ENCODE results near the gene PPP1R15B. TPM values are rescaled to one million over a fixed set of nuclear protein-coding genes. Genes with fewer than 3 reads are reported as not detected.
A peak's percentile ranks its signal among the peaks of the same experiment; 100 is the strongest.

PPP1R15B gene
- total RNA-seq, 4 donors from 2014 or later, result 44.4 to 53.2 (median 50.9) TPM

- peak; percentile 79 for ATAC-seq
- no peak overlapping the region for H3K4me3 ChIP-seq
These were observed 5.7 kb upstream of the PPP1R15B start for GRCh38 chr1:204417074-204417997.

DNA sequence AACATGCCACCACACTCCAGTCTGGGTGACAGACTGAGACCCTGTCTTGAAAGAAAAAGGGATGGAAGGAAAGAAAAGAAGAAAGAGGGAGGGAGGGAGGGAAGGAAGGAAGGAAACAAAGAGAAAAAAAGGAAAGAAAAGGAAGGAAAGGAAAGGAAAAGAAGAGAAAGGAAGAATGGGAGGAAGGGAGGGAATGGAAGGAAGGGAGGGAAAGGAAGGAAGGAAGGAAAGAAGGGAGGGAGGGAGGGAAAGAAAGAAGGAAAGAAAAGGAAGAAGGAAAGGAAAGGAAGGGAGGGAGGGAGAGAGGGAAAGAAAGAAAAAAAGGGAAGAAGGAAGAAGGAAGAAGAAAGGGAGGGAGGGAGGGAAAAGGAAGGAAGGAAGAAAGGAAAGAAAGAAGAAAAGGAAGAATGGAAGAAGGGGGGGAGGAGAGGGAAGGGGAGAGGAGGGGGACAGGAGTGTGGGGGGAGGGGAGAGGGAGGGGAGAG lies 5.0 kb upstream of the PPP1R15B start:
- no peak for ATAC-seq
- Histone ChIP-seq H3K27me3 (no peaks in the 10 kb centered on the region), H3K4me3 (no peak overlapping the region), H3K36me3 (peaks cover 0 to 6% of the 10 kb centered on the region in 2 donors), H3K9me3 (no peaks in the 10 kb centered on the region), H3K4me1 (peaks cover 3 to 49% (median 9%) of the 10 kb centered on the region in 3 donors), H3K27ac (peak overlapping the region; percentile 74 to 83 (median 80))
- no peak for TF ChIP-seq EP300 (IDR thresholded peaks at IDR 0.05)
- TF ChIP-seq, protein P1, sequence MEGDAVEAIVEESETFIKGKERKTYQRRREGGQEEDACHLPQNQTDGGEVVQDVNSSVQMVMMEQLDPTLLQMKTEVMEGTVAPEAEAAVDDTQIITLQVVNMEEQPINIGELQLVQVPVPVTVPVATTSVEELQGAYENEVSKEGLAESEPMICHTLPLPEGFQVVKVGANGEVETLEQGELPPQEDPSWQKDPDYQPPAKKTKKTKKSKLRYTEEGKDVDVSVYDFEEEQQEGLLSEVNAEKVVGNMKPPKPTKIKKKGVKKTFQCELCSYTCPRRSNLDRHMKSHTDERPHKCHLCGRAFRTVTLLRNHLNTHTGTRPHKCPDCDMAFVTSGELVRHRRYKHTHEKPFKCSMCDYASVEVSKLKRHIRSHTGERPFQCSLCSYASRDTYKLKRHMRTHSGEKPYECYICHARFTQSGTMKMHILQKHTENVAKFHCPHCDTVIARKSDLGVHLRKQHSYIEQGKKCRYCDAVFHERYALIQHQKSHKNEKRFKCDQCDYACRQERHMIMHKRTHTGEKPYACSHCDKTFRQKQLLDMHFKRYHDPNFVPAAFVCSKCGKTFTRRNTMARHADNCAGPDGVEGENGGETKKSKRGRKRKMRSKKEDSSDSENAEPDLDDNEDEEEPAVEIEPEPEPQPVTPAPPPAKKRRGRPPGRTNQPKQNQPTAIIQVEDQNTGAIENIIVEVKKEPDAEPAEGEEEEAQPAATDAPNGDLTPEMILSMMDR (IDR thresholded peaks at IDR 0.05), result no peak
- TF ChIP-seq POLR2AphosphoS5 (IDR thresholded peaks at IDR 0.05), result no peak
- TF ChIP-seq POLR2A (IDR thresholded peaks at IDR 0.05), result no peak

More at GRCh38 chr1:204417074-204417997, 5.7 kb upstream of the PPP1R15B start:
- Histone ChIP-seq H3K4me1 (peaks cover 3 to 48% (median 9%) of the 10 kb centered on the region in 3 donors), H3K27ac (peak overlapping the region; percentile 74 to 83 (median 80)), H3K36me3 (peaks cover 0 to 11% of the 10 kb centered on the region in 2 donors), H3K27me3 (no peaks in the 10 kb centered on the region), H3K9me3 (no peaks in the 10 kb centered on the region)
- no peak for TF ChIP-seq EP300 (IDR thresholded peaks at IDR 0.05)
- TF ChIP-seq POLR2A (IDR thresholded peaks at IDR 0.05), result no peak
- peak; percentile 84 for TF ChIP-seq POLR2AphosphoS5 (IDR thresholded peaks at IDR 0.05)
- TF ChIP-seq, protein P1 (IDR thresholded peaks at IDR 0.05), result no peak
- WGBS, 2 donors (ENCODE audit: low coverage in 1 of 2), result 12 to 61% methylated on average over 8 to 10 of the region's 10 CpGs

GRCh38 chr1:204415351-204415750 lies 3.7 kb upstream of the PPP1R15B start:
- Histone ChIP-seq H3K27ac (peak overlapping the region in 1 of 4 donors; percentile 82), H3K4me3 (no peak overlapping the region), H3K4me1 (peaks cover 3 to 49% (median 9%) of the 10 kb centered on the region in 3 donors), H3K9me3 (no peaks in the 10 kb centered on the region), H3K36me3 (no peaks in the 10 kb centered on the region), H3K27me3 (no peaks in the 10 kb centered on the region)
- 86 to 89% methylated on average over 3 of the region's 3 CpGs for WGBS, 2 donors (ENCODE audit: low coverage in 1 of 2)
- ATAC-seq, result no peak
- no peak for TF ChIP-seq POLR2A (IDR thresholded peaks at IDR 0.05)
- no peak for TF ChIP-seq POLR2AphosphoS5 (IDR thresholded peaks at IDR 0.05)
- no peak for TF ChIP-seq EP300 (IDR thresholded peaks at IDR 0.05)
- TF ChIP-seq, protein P1 (IDR thresholded peaks at IDR 0.05), result no peak

- no peak for ATAC-seq
- TF ChIP-seq POLR2AphosphoS5 (IDR thresholded peaks at IDR 0.05) (no peak), EP300 (IDR thresholded peaks at IDR 0.05) (no peak), POLR2A (IDR thresholded peaks at IDR 0.05) (no peak)
- TF ChIP-seq, protein P1 (IDR thresholded peaks at IDR 0.05), result no peak
- no peak overlapping the region for H3K4me3 ChIP-seq
- H3K36me3 ChIP-seq, result no peaks in the 10 kb centered on the region
- H3K4me1 ChIP-seq, result peaks cover 3 to 47% (median 8%) of the 10 kb centered on the region in 3 donors
- H3K9me3 ChIP-seq, result no peaks in the 10 kb centered on the region
- no peaks in the 10 kb centered on the region for H3K27me3 ChIP-seq
- no peak overlapping the region for H3K27ac ChIP-seq
These were observed 2.4 kb upstream of the PPP1R15B start for GRCh38 chr1:204414016-204414415.

Data from gastroesophageal sphincter (tissue), 4 donors.